ENCODE results near the gene RFX5. TPM values are rescaled to one million over a fixed set of nuclear protein-coding genes. Genes with fewer than 3 reads are reported as not detected.

RFX5 gene
- total RNA-seq, 1 donor from 2014 or later: 262 TPM

- no peak for TF ChIP-seq CTCF (IDR thresholded peaks at IDR 0.05)
- intact Hi-C loops (cut with micrococcal nuclease): no loop called here
- no peak for DNase-seq
- no peaks in the 10 kb centered on the region for H3K9me3 Mint-ChIP-seq
- peaks cover 78% of the 10 kb centered on the region for H3K36me3 Mint-ChIP-seq (ENCODE audit: low read depth)
- H3K4me3 Mint-ChIP-seq: no peak overlapping the region
- H3K27ac Mint-ChIP-seq: no peak overlapping the region
- ChIA-PET CTCF (interaction anchor here (0.8 to 2.0 kb wide), 2 partner anchors 11 to 15 kb away, joined by 3 to 5 read pairs; no protein-coding TSS in a partner anchor), POLR2A (interaction anchor here (1.0 to 2.2 kb wide), 4 partner anchors 12 to 84 kb away, joined by 3 to 4 read pairs (median 4); partner anchors contain the start of genes PI4KB, PSMB4 and RFX5)
- no peak for ATAC-seq (ENCODE audit: low read depth)
- H3K4me1 Mint-ChIP-seq: peaks cover 24% of the 10 kb centered on the region
- H3K27me3 Mint-ChIP-seq: no peaks in the 10 kb centered on the region
Observed at GRCh38 chr1:151315565-151316235, 31.4 kb downstream of the RFX5 start.

DNA sequence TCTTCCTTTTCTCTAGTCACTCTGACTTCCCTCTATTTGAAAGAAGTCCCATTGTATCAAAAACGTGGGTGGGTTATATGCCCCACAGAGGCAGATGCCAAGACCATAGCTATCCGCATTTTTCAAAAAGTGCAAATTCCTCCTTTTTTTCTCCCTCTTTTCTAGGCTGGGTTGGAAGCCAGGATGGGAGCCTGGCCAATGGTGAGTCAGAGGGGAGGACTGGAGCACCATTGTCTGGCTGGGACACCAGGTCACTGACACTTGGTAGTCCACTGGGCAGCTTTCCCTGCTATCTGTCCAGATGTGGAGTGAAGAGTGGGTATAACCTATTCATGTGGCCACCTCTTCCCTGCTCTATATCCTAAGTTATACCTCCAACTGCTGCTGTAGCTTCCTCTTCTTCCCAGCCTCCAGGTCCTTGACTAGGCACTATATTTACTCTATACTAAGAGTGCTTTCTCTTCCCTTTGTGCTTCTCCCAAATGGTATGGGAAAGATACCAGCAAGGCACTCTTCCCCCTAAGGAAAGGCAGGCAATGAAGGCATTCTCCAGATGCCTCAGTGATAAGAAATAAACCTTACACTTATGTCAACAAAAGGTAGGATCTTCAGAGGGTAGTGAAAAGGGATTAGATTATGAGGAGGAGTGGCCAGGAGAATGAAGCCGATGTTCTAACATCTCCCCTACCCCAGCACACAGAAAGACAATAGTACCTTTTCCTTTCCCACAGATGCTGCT lies 32.7 kb downstream of the RFX5 start:
- ATAC-seq (ENCODE audit: low read depth) (no peak), DNase-seq (no peak)
- POLR2A ChIA-PET: interaction anchor here (0.9 kb wide), 1 partner anchor 13 kb away, joined by 3 read pairs; the partner anchor contains the start of gene PI4KB
- H3K4me1 Mint-ChIP-seq: peaks cover 21% of the 10 kb centered on the region
- H3K4me3 Mint-ChIP-seq: no peak overlapping the region
- CTCF ChIA-PET: interaction anchor here (1.0 kb wide), 1 partner anchor 522 kb away, joined by 3 read pairs; no protein-coding TSS in a partner anchor
- intact Hi-C loops (cut with micrococcal nuclease): no loop called here
- no peak for TF ChIP-seq CTCF (IDR thresholded peaks at IDR 0.05)
- no peaks in the 10 kb centered on the region for H3K27me3 Mint-ChIP-seq
- no peak overlapping the region for H3K27ac Mint-ChIP-seq
- no peaks in the 10 kb centered on the region for H3K9me3 Mint-ChIP-seq
- H3K36me3 Mint-ChIP-seq (ENCODE audit: low read depth): peaks cover 79% of the 10 kb centered on the region

DNA sequence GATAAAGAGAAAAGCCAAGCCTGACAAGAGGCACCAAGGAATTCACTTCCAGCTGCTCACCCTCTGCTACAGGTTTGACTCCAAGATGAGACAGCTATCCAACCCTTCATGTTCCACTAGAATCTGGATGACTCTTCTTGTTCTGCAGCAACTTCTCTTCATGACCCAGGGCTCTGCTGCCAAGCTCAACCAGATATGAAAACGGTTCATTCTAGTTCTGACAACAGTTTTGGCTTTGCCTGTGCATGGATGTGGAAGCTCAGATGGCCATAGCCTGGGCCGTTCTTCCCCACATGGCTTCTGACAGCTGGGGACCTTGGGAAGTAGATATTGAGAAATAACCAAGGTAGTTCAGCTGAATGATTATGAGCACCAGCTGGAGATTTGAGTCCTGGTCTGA lies 33.6 kb downstream of the RFX5 start:
- peaks cover 81% of the 10 kb centered on the region for H3K36me3 Mint-ChIP-seq (ENCODE audit: low read depth)
- H3K9me3 Mint-ChIP-seq: no peaks in the 10 kb centered on the region
- H3K4me3 Mint-ChIP-seq: no peak overlapping the region
- ChIA-PET POLR2A (interaction anchor here (1.8 kb wide), 1 partner anchor 86 kb away, joined by 3 read pairs; the partner anchor contains the start of gene PSMB4), CTCF (interaction anchor here (1.0 to 1.1 kb wide), 2 partner anchors 27 to 523 kb away, joined by 3 to 5 read pairs; no protein-coding TSS in a partner anchor)
- H3K4me1 Mint-ChIP-seq: peaks cover 21% of the 10 kb centered on the region
- ATAC-seq (ENCODE audit: low read depth) (no peak), DNase-seq (no peak)
- no peak overlapping the region for H3K27ac Mint-ChIP-seq
- no peaks in the 10 kb centered on the region for H3K27me3 Mint-ChIP-seq
- intact Hi-C loops (cut with micrococcal nuclease): no loop called here
- TF ChIP-seq CTCF (IDR thresholded peaks at IDR 0.05): no peak

- no peak for TF ChIP-seq CTCF (IDR thresholded peaks at IDR 0.05)
- H3K4me1 Mint-ChIP-seq: peaks cover 21% of the 10 kb centered on the region
- H3K36me3 Mint-ChIP-seq (ENCODE audit: low read depth): peaks cover 87% of the 10 kb centered on the region
- no peak overlapping the region for H3K27ac Mint-ChIP-seq
- ATAC-seq (ENCODE audit: low read depth) (no peak), DNase-seq (no peak)
- ChIA-PET POLR2A (interaction anchor here (1.1 to 1.8 kb wide), 3 partner anchors 17 to 87 kb away, joined by 3 to 7 read pairs (median 5); partner anchors contain the start of gene PSMB4), CTCF (interaction anchor here (1.1 kb wide), 1 partner anchor 28 kb away, joined by 5 read pairs; no protein-coding TSS in a partner anchor)
- no peaks in the 10 kb centered on the region for H3K9me3 Mint-ChIP-seq
- no peaks in the 10 kb centered on the region for H3K27me3 Mint-ChIP-seq
- no peak overlapping the region for H3K4me3 Mint-ChIP-seq
- intact Hi-C loops (cut with micrococcal nuclease): no loop called here
Observed at GRCh38 chr1:151312826-151313225, 34.2 kb downstream of the RFX5 start.

DNA sequence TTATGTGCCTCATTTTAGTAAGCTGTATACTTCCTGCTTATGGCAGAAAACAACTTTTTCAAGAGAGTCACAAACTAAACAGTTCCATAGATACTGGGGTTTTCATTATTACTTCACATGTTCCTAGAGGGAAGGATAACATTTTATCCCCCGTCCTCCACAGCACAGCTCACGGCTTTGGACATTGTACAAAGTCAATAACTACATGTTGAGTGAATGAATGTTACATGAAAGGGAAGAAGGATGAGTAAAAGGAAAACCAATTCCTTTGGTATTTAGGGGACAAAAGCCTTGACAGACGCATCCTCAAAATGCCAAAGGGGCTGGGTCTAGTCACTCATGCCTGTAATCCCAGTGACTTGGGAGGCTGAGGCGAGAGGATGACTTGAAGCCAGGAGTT lies 34.6 kb downstream of the RFX5 start:
- no peak for ATAC-seq (ENCODE audit: low read depth)
- DNase-seq: no peak
- ChIA-PET POLR2A (interaction anchor here (1.1 to 1.8 kb wide), 4 partner anchors 17 to 87 kb away, joined by 3 to 7 read pairs (median 4); partner anchors contain the start of genes PSMB4 and PSMD4), CTCF (interaction anchor here (3.1 kb wide), 1 partner anchor 28 kb away, joined by 14 read pairs; no protein-coding TSS in a partner anchor)
- Mint-ChIP-seq H3K4me1 (peaks cover 21% of the 10 kb centered on the region), H3K27ac (no peak overlapping the region), H3K27me3 (no peaks in the 10 kb centered on the region), H3K36me3 (ENCODE audit: low read depth) (peaks cover 88% of the 10 kb centered on the region), H3K4me3 (no peak overlapping the region), H3K9me3 (no peaks in the 10 kb centered on the region)
- no peak for TF ChIP-seq CTCF (IDR thresholded peaks at IDR 0.05)
- intact Hi-C loops (cut with micrococcal nuclease): no loop called here

Data from activated B cell treated with CpG ODN at 0.5 μM for 24 hours (primary cell).